Measurements from ENCODE around the gene ZNF74.

Gene ZNF74

GRCh38 chr22:20436768-20437612 is 43.0 kb downstream of the ZNF74 start (continued):
- TF ChIP-seq PATZ1 (tag by site-specific recombination; IDR thresholded peaks at IDR 0.05): 0 out of 2 replicates have a peak, but pooled peaks have one; percentile 32
- TF ChIP-seq ZNF561 (tag by site-specific recombination; IDR thresholded peaks at IDR 0.05; ENCODE audit: borderline replicate concordance): no peak
- TF ChIP-seq PBX3 (CRISPR knock-in tag; IDR thresholded peaks at IDR 0.05): 0 out of 2 replicates have a peak, but pooled peaks have one; percentile 11
- no peak for TF ChIP-seq ZNF544 (tag by site-specific recombination; IDR thresholded peaks at IDR 0.05)
- 0 out of 2 replicates have a peak, but pooled peaks have one; percentile 39 for TF ChIP-seq PRDM2 (tag by site-specific recombination; IDR thresholded peaks at IDR 0.05; ENCODE audit: borderline replicate concordance)
- TF ChIP-seq GLIS1 (tag by site-specific recombination; IDR thresholded peaks at IDR 0.05): peak; percentile 56
- peak; percentile 31; the same call in 1 of the 2 replicates for TF ChIP-seq SP7 (tag by site-specific recombination; IDR thresholded peaks at IDR 0.05)
- TF ChIP-seq BCL6B (tag by site-specific recombination; IDR thresholded peaks at IDR 0.05): 0 out of 2 replicates have a peak, but pooled peaks have one; percentile 9
- peak; percentile 42; the same call in 1 of the 2 replicates for TF ChIP-seq EGR2 (tag by site-specific recombination; IDR thresholded peaks at IDR 0.05; ENCODE audit: low read depth)
- TF ChIP-seq ZSCAN5A (tag by site-specific recombination; IDR thresholded peaks at IDR 0.05): 0 out of 2 replicates have a peak, but pooled peaks have one; percentile 40
- no peak for TF ChIP-seq ZFP41 (tag by site-specific recombination; IDR thresholded peaks at IDR 0.05; ENCODE audit: borderline replicate concordance)
- peak; percentile 47; the same call in 1 of the 2 replicates for TF ChIP-seq ZBTB8A (tag by site-specific recombination; IDR thresholded peaks at IDR 0.05)
- no peak for TF ChIP-seq ZNF18 (tag by site-specific recombination; IDR thresholded peaks at IDR 0.05)
- TF ChIP-seq ZNF114 (tag by site-specific recombination; IDR thresholded peaks at IDR 0.05): no peak
- peak; percentile 45; the same call in 1 of the 2 replicates for TF ChIP-seq ZBTB10 (tag by site-specific recombination; IDR thresholded peaks at IDR 0.05)
- TF ChIP-seq ZBTB44 (tag by site-specific recombination; IDR thresholded peaks at IDR 0.05): no peak
- TF ChIP-seq ZIC2 (tag by site-specific recombination; IDR thresholded peaks at IDR 0.05): peak; percentile 38; the same call in 1 of the 2 replicates
- TF ChIP-seq SCRT2 (tag by site-specific recombination; IDR thresholded peaks at IDR 0.05): no peak

Data from HEK293 (cell line).